Osteocyte (in vitro differentiated cells): ENCODE results near the gene CCSER2. TPM values are rescaled to one million over a fixed set of nuclear protein-coding genes. Genes with fewer than 3 reads are reported as not detected.
A peak's percentile ranks its signal among the peaks of the same experiment; 100 is the strongest.

Experiments
- DNase-seq: peaks from one replicate; pipeline ENCODE4 v3.0.0; 2021; ENCODE audit warnings: mixed read lengths; ENCODE audit not compliant: unreplicated experiment; ENCODE audit errors: extremely low spot score
- H3K27ac Mint-ChIP-seq: one replicate; pipeline ENCODE4 v1.8.0; 2021; ENCODE audit warnings: mild to moderate bottlenecking, mixed read lengths; ENCODE audit not compliant: unreplicated experiment
- H3K27me3 Mint-ChIP-seq: one replicate; pipeline ENCODE4 v1.8.0; 2021; ENCODE audit warnings: mixed read lengths; ENCODE audit not compliant: unreplicated experiment
- H3K36me3 Mint-ChIP-seq: one replicate; pipeline ENCODE4 v1.8.0; 2021; ENCODE audit warnings: mixed read lengths; ENCODE audit not compliant: unreplicated experiment
- H3K4me1 Mint-ChIP-seq: one replicate; pipeline ENCODE4 v1.8.0; 2021; ENCODE audit warnings: mixed read lengths; ENCODE audit not compliant: unreplicated experiment
- H3K4me3 Mint-ChIP-seq: one replicate; pipeline ENCODE4 v1.8.0; 2021; ENCODE audit warnings: mild to moderate bottlenecking, moderate library complexity, mixed read lengths; ENCODE audit not compliant: unreplicated experiment
- H3K9me3 Mint-ChIP-seq: one replicate; pipeline ENCODE4 v1.8.0; 2021; ENCODE audit warnings: mixed read lengths; ENCODE audit not compliant: unreplicated experiment
- CTCF ChIP-seq: fragments of 200-600 bp; sonication (generic); IDR thresholded peaks from 2 replicates; pipeline ENCODE4 v1.5.0; 2021; ENCODE audit warnings: antibody characterized with exemption, mild to moderate bottlenecking, moderate library complexity
- total RNA-seq: library from RNA; stranded (reverse); gene quantifications from 2 replicates; pipeline ENCODE4 v1.2.1, GENCODE V29; 2021

The CCSER2 gene
- total RNA-seq, 1 donor from 2014 or later: 70.3 TPM

GRCh38 chr10:84530724-84531325, 202.4 kb downstream of the CCSER2 start:
- Mint-ChIP-seq H3K27ac (no peak overlapping the region), H3K27me3 (no peaks in the 10 kb centered on the region), H3K4me3 (no peak overlapping the region), H3K36me3 (no peaks in the 10 kb centered on the region), H3K9me3 (peaks cover 8% of the 10 kb centered on the region), H3K4me1 (peaks cover 17% of the 10 kb centered on the region)
- TF ChIP-seq CTCF: no peak
- no peak for DNase-seq

- Mint-ChIP-seq H3K27ac (no peak overlapping the region), H3K4me3 (no peak overlapping the region), H3K36me3 (no peaks in the 10 kb centered on the region), H3K4me1 (peaks cover 17% of the 10 kb centered on the region), H3K9me3 (peaks cover 3% of the 10 kb centered on the region), H3K27me3 (no peaks in the 10 kb centered on the region)
- DNase-seq: no peak
- no peak for TF ChIP-seq CTCF
These were observed 203.0 kb downstream of the CCSER2 start for GRCh38 chr10:84531396-84531795.

GRCh38 chr10:84534168-84534567, 205.8 kb downstream of the CCSER2 start:
- H3K27ac Mint-ChIP-seq: no peak overlapping the region
- H3K9me3 Mint-ChIP-seq: peaks cover 3% of the 10 kb centered on the region
- H3K36me3 Mint-ChIP-seq: no peaks in the 10 kb centered on the region
- H3K27me3 Mint-ChIP-seq: no peaks in the 10 kb centered on the region
- DNase-seq: no peak
- peaks cover 21% of the 10 kb centered on the region for H3K4me1 Mint-ChIP-seq
- no peak overlapping the region for H3K4me3 Mint-ChIP-seq
- peak; percentile 8 for TF ChIP-seq CTCF

GRCh38 chr10:84537447-84537931, 209.1 kb downstream of the CCSER2 start:
- DNase-seq: no peak
- H3K27me3 Mint-ChIP-seq: no peaks in the 10 kb centered on the region
- H3K36me3 Mint-ChIP-seq: no peaks in the 10 kb centered on the region
- H3K4me1 Mint-ChIP-seq: peaks cover 34% of the 10 kb centered on the region
- TF ChIP-seq CTCF: peak; percentile 92
- peaks cover 3% of the 10 kb centered on the region for H3K9me3 Mint-ChIP-seq
- H3K27ac Mint-ChIP-seq: no peak overlapping the region
- peak overlapping the region; percentile 47 for H3K4me3 Mint-ChIP-seq

- Mint-ChIP-seq H3K4me3 (no peak overlapping the region), H3K27ac (no peak overlapping the region), H3K36me3 (no peaks in the 10 kb centered on the region), H3K27me3 (no peaks in the 10 kb centered on the region), H3K9me3 (peaks cover 3% of the 10 kb centered on the region), H3K4me1 (peaks cover 34% of the 10 kb centered on the region)
- no peak for TF ChIP-seq CTCF
- DNase-seq: no peak
These were observed 209.6 kb downstream of the CCSER2 start for GRCh38 chr10:84538036-84538435.
